WTC11 (cell line): ENCODE data around the gene MED12. TPM values are rescaled to one million over a fixed set of nuclear protein-coding genes. Genes with fewer than 3 reads are reported as not detected.

ENCODE experiments used
- ATAC-seq: fragments of 200-7000 bp; cut with Tn5 transposase; 2 replicates; pipeline ENCODE4 v1.10.0; 2021; ENCODE audit warnings: mild to moderate bottlenecking, moderate library complexity
- CTCF ChIA-PET: fragments of 300-600 bp; sonication (Branson Sonifier 250); formaldehyde crosslinking; loops from one replicate; lab custom pipeline; 2021; ENCODE audit warnings: antibody characterized with exemption; lab: Charles Lee
- POLR2A ChIA-PET: fragments of 350-600 bp; sonication (Branson Sonifier 250); formaldehyde crosslinking; loops from one replicate; lab custom pipeline; 2021; ENCODE audit warnings: antibody characterized with exemption; lab: Charles Lee
- DNase-seq: peaks from one replicate; pipeline ENCODE4 v3.0.0; 2021; ENCODE audit warnings: low spot score
- H3K27ac Mint-ChIP-seq: 2 replicates; pipeline ENCODE4 v1.8.0; 2021; ENCODE audit warnings: mixed read lengths
- H3K27me3 Mint-ChIP-seq: 2 replicates; pipeline ENCODE4 v1.8.0; 2021; ENCODE audit warnings: low read depth, mild to moderate bottlenecking, moderate library complexity, mixed read lengths
- H3K36me3 Mint-ChIP-seq: 2 replicates; pipeline ENCODE4 v1.8.0; 2021; ENCODE audit warnings: mixed read lengths
- H3K4me1 Mint-ChIP-seq: 2 replicates; pipeline ENCODE4 v1.8.0; 2022; ENCODE audit warnings: mixed read lengths
- H3K4me3 Mint-ChIP-seq: 2 replicates; pipeline ENCODE4 v1.8.0; 2021; ENCODE audit warnings: mild to moderate bottlenecking, moderate library complexity, mixed read lengths
- H3K9me3 Mint-ChIP-seq: 2 replicates; pipeline ENCODE4 v1.8.0; 2021; ENCODE audit warnings: mixed read lengths
- ARID4B ChIP-seq: sonication (generic); formaldehyde crosslinking; IDR thresholded peaks from 2 replicates; pipeline ENCODE4 v1.8.0; 2023; ENCODE audit warnings: missing genetic modification reagents, mild to moderate bottlenecking, borderline replicate concordance
- ATF1 ChIP-seq: sonication (generic); formaldehyde crosslinking; IDR thresholded peaks from 2 replicates; pipeline ENCODE4 v1.8.1; 2023; ENCODE audit warnings: mild to moderate bottlenecking, moderate library complexity, missing genetic modification reagents
- CREM ChIP-seq: sonication (generic); formaldehyde crosslinking; IDR thresholded peaks from 2 replicates; pipeline ENCODE4 v1.8.1; 2022; ENCODE audit warnings: mild to moderate bottlenecking, missing genetic modification reagents, moderate library complexity
- E2F4 ChIP-seq: sonication (generic); formaldehyde crosslinking; IDR thresholded peaks from 2 replicates; pipeline ENCODE4 v1.8.1; 2022; ENCODE audit warnings: low read depth, mild to moderate bottlenecking, moderate library complexity, missing genetic modification reagents, borderline replicate concordance
- ELF4 ChIP-seq: sonication (generic); formaldehyde crosslinking; IDR thresholded peaks from 2 replicates; pipeline ENCODE4 v1.8.1; 2022; ENCODE audit warnings: low read depth, mild to moderate bottlenecking, moderate library complexity, missing genetic modification reagents
- EMX1 ChIP-seq: fragments of 250-450 bp; sonication (Bioruptor Pico); IDR thresholded peaks from 2 replicates; pipeline ENCODE4 v1.8.0; 2021; ENCODE audit warnings: mild to moderate bottlenecking
- ERG ChIP-seq: fragments of 250-450 bp; sonication (Bioruptor Pico); IDR thresholded peaks from 2 replicates; pipeline ENCODE4 v1.8.0; 2021; ENCODE audit warnings: mild to moderate bottlenecking
- ETV6 ChIP-seq: sonication (generic); formaldehyde crosslinking; IDR thresholded peaks from 2 replicates; pipeline ENCODE4 v1.8.1; 2022; ENCODE audit warnings: mild to moderate bottlenecking, missing genetic modification reagents
- FOXK1 ChIP-seq: sonication (generic); formaldehyde crosslinking; IDR thresholded peaks from 2 replicates; pipeline ENCODE4 v1.8.0; 2022; ENCODE audit warnings: mild to moderate bottlenecking, moderate library complexity, missing genetic modification reagents
- IRF1 ChIP-seq: sonication (generic); formaldehyde crosslinking; IDR thresholded peaks from 2 replicates; pipeline ENCODE4 v1.8.0; 2023; ENCODE audit warnings: missing genetic modification reagents
- JAZF1 ChIP-seq: fragments of 250-450 bp; sonication (Bioruptor Pico); IDR thresholded peaks from 2 replicates; pipeline ENCODE4 v1.9.0; 2021; ENCODE audit warnings: moderate library complexity, mild to moderate bottlenecking, inconsistent platforms
- JUN ChIP-seq: sonication (generic); formaldehyde crosslinking; IDR thresholded peaks from 2 replicates; pipeline ENCODE4 v1.8.0; 2023; ENCODE audit warnings: mild to moderate bottlenecking, missing genetic modification reagents
- NFATC4 ChIP-seq: fragments of 250-450 bp; sonication (Bioruptor Pico); IDR thresholded peaks from 2 replicates; pipeline ENCODE4 v1.9.0; 2021; ENCODE audit warnings: mild to moderate bottlenecking
- NFE2L1 ChIP-seq: sonication (generic); formaldehyde crosslinking; IDR thresholded peaks from 2 replicates; pipeline ENCODE4 v1.8.1; 2023; ENCODE audit warnings: missing genetic modification reagents
- NR3C1 ChIP-seq: sonication (generic); formaldehyde crosslinking; conservative IDR thresholded peaks from 2 replicates; pipeline ENCODE4 v1.8.1; 2023; ENCODE audit warnings: low read depth, mild to moderate bottlenecking, missing genetic modification reagents
- PRRX2 ChIP-seq: fragments of 250-450 bp; sonication (Bioruptor Pico); IDR thresholded peaks from 2 replicates; pipeline ENCODE4 v1.8.0; 2021; ENCODE audit warnings: mild to moderate bottlenecking
- RELA ChIP-seq: sonication (generic); formaldehyde crosslinking; IDR thresholded peaks from 2 replicates; pipeline ENCODE4 v1.8.1; 2022; ENCODE audit warnings: missing genetic modification reagents, mild to moderate bottlenecking, borderline replicate concordance
- TEAD4 ChIP-seq: sonication (generic); formaldehyde crosslinking; IDR thresholded peaks from 2 replicates; pipeline ENCODE4 v1.8.0; 2022; ENCODE audit warnings: mild to moderate bottlenecking, missing genetic modification reagents
- ZNF416 ChIP-seq: fragments of 250-450 bp; sonication (Bioruptor Pico); IDR thresholded peaks from 2 replicates; pipeline ENCODE4 v1.9.0; 2021; ENCODE audit warnings: mild to moderate bottlenecking, inconsistent platforms
- ZNF423 ChIP-seq: fragments of 250-450 bp; sonication (Bioruptor Pico); IDR thresholded peaks from 2 replicates; pipeline ENCODE4 v2.1.2; 2022; ENCODE audit warnings: mild to moderate bottlenecking, moderate library complexity
- total RNA-seq: library from RNA; stranded (reverse); gene quantifications from 3 replicates; pipeline ENCODE4 v1.2.3, GENCODE V29; 2021
- TF ChIP-seq, protein P1 (sequence below): fragments of 250-450 bp; sonication (Bioruptor Pico); IDR thresholded peaks from 2 replicates; pipeline ENCODE4 v1.9.0; 2021; ENCODE audit warnings: mild to moderate bottlenecking
- TF ChIP-seq, protein P2 (sequence below): sonication (generic); formaldehyde crosslinking; IDR thresholded peaks from 2 replicates; pipeline ENCODE4 v1.8.1; 2022; ENCODE audit warnings: mild to moderate bottlenecking, moderate library complexity, missing genetic modification reagents
- TF ChIP-seq, protein P3 (sequence below): sonication (generic); formaldehyde crosslinking; IDR thresholded peaks from 2 replicates; pipeline ENCODE4 v1.8.1; 2023; ENCODE audit warnings: mild to moderate bottlenecking, missing genetic modification reagents, moderate library complexity

The MED12 gene
- total RNA-seq, 1 experiment from 2014 or later = 35.6 TPM

DNA sequence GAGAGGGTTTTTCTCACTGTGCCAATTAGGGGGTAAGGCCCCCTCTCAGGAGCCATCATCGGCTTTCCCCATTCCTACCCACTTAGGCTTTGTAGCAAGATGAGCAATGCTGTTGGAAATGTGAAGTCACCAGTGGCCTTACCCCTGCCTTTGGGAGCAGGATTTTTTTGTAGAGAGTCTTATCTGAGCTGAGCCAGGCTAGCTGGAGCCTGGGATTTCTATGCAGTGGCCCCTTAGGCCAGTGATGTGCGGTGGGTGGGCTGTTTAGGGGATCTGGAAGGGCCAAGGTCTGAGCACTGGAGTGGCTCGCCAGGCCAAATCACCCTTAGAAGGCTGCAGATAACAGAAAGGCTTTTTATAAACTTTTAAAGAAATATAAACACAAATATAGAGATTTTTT is 16.1 kb upstream of the MED12 start:
- ChIA-PET CTCF (interaction anchor here (0.8 to 1.5 kb wide), 2 partner anchors 10 to 34 kb away, joined by 3 to 4 read pairs; partner anchors contain the start of gene SNX12), POLR2A (interaction anchor here (0.6 kb wide), 1 partner anchor 23 kb away, joined by 3 read pairs; no protein-coding TSS in a partner anchor)
- Mint-ChIP-seq H3K36me3 (0 out of 2 replicates have a peak, but pooled peaks cover 3% of the 10 kb centered on the region), H3K27ac (no peak overlapping the region), H3K4me3 (no peak overlapping the region), H3K4me1 (peaks cover 62% of the 10 kb centered on the region), H3K9me3 (no peaks in the 10 kb centered on the region), H3K27me3 (peaks cover 5% of the 10 kb centered on the region)
- TF ChIP-seq IRF1 (CRISPR knock-in tag) (no peak), ZNF416 (no peak), JAZF1 (CRISPR knock-in tag) (no peak), NR3C1 (CRISPR knock-in tag) (no peak), RELA (CRISPR knock-in tag) (no peak), ERG (no peak), ZNF423 (CRISPR knock-in tag) (no peak), NFE2L1 (CRISPR knock-in tag) (no peak), TEAD4 (CRISPR knock-in tag) (no peak), E2F4 (CRISPR knock-in tag) (no peak), CREM (no peak), ELF4 (CRISPR knock-in tag) (no peak), EMX1 (CRISPR knock-in tag) (no peak), ETV6 (CRISPR knock-in tag) (no peak)
- TF ChIP-seq, protein P1, sequence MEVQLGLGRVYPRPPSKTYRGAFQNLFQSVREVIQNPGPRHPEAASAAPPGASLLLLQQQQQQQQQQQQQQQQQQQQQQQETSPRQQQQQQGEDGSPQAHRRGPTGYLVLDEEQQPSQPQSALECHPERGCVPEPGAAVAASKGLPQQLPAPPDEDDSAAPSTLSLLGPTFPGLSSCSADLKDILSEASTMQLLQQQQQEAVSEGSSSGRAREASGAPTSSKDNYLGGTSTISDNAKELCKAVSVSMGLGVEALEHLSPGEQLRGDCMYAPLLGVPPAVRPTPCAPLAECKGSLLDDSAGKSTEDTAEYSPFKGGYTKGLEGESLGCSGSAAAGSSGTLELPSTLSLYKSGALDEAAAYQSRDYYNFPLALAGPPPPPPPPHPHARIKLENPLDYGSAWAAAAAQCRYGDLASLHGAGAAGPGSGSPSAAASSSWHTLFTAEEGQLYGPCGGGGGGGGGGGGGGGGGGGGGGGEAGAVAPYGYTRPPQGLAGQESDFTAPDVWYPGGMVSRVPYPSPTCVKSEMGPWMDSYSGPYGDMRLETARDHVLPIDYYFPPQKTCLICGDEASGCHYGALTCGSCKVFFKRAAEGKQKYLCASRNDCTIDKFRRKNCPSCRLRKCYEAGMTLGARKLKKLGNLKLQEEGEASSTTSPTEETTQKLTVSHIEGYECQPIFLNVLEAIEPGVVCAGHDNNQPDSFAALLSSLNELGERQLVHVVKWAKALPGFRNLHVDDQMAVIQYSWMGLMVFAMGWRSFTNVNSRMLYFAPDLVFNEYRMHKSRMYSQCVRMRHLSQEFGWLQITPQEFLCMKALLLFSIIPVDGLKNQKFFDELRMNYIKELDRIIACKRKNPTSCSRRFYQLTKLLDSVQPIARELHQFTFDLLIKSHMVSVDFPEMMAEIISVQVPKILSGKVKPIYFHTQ (CRISPR knock-in tag) = no peak
- TF ChIP-seq, protein P2, sequence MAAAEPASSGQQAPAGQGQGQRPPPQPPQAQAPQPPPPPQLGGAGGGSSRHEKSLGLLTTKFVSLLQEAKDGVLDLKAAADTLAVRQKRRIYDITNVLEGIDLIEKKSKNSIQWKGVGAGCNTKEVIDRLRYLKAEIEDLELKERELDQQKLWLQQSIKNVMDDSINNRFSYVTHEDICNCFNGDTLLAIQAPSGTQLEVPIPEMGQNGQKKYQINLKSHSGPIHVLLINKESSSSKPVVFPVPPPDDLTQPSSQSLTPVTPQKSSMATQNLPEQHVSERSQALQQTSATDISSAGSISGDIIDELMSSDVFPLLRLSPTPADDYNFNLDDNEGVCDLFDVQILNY (CRISPR knock-in tag) = no peak
- ATAC-seq = no peak
- no peak for DNase-seq

DNA sequence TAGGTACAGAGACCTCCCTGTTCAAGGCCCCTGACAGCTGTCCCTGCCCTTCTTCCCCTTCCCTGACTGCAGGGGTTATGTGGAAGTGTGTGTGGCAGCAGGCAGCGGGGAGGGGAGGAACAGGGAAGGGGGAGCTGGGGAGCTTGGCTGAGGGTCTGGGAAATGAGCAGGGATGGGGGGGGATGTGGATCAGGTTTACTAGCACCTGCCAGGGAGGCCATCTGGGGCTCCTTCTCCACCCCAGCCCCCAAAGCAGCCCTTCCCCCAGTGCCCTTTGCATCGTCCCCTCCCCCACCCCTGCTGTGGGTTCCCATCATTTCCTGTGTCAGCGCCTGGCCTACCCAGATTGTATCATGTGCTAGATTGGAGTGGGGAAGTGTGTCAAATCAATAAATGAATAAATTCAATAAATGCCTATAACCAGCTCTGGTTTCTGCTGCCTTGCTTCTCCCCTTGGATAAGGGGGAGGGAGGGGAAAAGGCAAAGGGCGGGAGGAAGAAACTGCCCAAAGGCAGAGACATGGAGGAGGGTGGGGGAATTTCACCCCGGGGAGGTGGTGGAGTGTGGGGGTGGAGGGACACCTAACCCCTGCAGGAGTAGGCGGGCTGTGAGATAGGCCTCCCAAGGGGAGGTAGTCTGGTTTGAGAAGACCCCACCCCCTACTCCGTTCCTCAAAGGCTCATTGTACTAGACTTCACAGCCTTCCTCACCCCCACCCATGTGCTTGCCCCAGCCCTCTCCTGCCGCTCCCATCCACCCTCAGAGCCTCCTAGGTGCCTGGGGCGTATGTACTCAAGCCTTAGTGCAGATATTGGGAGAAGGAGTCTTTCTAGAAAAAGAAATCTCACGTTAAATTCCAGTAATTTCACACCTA is 15.0 kb upstream of the MED12 start:
- ATAC-seq (peak; percentile 71), DNase-seq (peak; percentile 66)
- Mint-ChIP-seq H3K27ac (peak overlapping the region; percentile 93), H3K27me3 (peaks cover 10% of the 10 kb centered on the region), H3K36me3 (0 out of 2 replicates have a peak, but pooled peaks cover 3% of the 10 kb centered on the region), H3K4me1 (peaks cover 62% of the 10 kb centered on the region), H3K4me3 (peak overlapping the region; percentile 66), H3K9me3 (no peaks in the 10 kb centered on the region)
- ChIA-PET CTCF (interaction anchor here (0.9 to 1.5 kb wide), 3 partner anchors 9 to 25 kb away, joined by 3 to 4 read pairs (median 3); partner anchors contain the start of gene MED12), POLR2A (interaction anchor here (0.7 kb wide), 2 partner anchors 15 to 1435 kb away, joined by 3 to 4 read pairs; partner anchors contain the start of gene MED12)
- TF ChIP-seq ATF1 (CRISPR knock-in tag) (no peak), FOXK1 (CRISPR knock-in tag) (no peak), NFATC4 (no peak), PRRX2 (CRISPR knock-in tag) (no peak), ARID4B (CRISPR knock-in tag) (no peak), JUN (CRISPR knock-in tag) (no peak)
- TF ChIP-seq, protein P3, sequence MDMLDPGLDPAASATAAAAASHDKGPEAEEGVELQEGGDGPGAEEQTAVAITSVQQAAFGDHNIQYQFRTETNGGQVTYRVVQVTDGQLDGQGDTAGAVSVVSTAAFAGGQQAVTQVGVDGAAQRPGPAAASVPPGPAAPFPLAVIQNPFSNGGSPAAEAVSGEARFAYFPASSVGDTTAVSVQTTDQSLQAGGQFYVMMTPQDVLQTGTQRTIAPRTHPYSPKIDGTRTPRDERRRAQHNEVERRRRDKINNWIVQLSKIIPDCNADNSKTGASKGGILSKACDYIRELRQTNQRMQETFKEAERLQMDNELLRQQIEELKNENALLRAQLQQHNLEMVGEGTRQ (CRISPR knock-in tag) = no peak
